Coronary artery (tissue), 2 donors: Measurements from ENCODE around the gene SHC1.

Experiments used
- DNase-seq: peaks from one replicate; pipeline ENCODE4 v3.0.0-alpha.2; 2017; ENCODE audit warnings: low spot score
- H3K27ac ChIP-seq, 2 donors: fragments of 200-600 bp; sonication (generic); one replicate each; pipeline ENCODE4 v1.5.1; 2016 to 2019
- H3K4me3 ChIP-seq: fragments of 200-600 bp; sonication (generic); 2 replicates; pipeline ENCODE4 v1.5.1; 2016; ENCODE audit warnings: mild to moderate bottlenecking, moderate library complexity
- TF ChIP-seq, protein P1 (sequence below): fragments of 200-600 bp; sonication (generic); IDR thresholded peaks from one replicate; pipeline ENCODE4 v1.5.1; 2019; ENCODE audit warnings: antibody characterized with exemption

Gene SHC1

DNA sequence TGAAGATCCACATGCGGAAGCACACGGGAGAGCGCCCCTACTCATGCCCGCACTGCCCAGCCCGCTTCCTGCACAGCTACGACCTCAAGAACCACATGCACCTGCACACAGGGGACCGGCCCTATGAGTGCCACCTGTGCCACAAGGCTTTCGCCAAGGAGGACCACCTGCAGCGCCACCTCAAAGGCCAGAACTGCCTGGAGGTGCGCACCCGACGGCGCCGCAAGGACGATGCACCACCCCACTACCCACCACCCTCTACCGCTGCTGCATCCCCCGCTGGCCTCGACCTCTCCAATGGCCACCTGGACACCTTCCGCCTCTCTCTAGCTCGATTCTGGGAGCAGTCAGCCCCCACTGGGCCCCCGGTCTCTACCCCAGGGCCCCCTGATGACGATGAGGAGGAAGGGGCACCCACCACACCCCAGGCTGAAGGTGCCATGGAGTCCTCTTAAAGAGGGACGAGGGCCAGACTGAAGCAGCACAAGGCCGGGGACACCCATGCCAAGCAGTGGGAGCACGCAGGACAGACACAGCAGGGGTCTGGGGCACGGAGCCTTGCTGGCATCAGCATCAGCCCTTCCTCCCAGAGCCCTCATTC, 45.8 kb upstream of the SHC1 start:
- Histone ChIP-seq H3K27ac (peak overlapping the region; percentile 84 to 97), H3K4me3 (no peak overlapping the region)
- DNase-seq = no peak
- TF ChIP-seq, protein P1, sequence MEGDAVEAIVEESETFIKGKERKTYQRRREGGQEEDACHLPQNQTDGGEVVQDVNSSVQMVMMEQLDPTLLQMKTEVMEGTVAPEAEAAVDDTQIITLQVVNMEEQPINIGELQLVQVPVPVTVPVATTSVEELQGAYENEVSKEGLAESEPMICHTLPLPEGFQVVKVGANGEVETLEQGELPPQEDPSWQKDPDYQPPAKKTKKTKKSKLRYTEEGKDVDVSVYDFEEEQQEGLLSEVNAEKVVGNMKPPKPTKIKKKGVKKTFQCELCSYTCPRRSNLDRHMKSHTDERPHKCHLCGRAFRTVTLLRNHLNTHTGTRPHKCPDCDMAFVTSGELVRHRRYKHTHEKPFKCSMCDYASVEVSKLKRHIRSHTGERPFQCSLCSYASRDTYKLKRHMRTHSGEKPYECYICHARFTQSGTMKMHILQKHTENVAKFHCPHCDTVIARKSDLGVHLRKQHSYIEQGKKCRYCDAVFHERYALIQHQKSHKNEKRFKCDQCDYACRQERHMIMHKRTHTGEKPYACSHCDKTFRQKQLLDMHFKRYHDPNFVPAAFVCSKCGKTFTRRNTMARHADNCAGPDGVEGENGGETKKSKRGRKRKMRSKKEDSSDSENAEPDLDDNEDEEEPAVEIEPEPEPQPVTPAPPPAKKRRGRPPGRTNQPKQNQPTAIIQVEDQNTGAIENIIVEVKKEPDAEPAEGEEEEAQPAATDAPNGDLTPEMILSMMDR = no peak

DNA sequence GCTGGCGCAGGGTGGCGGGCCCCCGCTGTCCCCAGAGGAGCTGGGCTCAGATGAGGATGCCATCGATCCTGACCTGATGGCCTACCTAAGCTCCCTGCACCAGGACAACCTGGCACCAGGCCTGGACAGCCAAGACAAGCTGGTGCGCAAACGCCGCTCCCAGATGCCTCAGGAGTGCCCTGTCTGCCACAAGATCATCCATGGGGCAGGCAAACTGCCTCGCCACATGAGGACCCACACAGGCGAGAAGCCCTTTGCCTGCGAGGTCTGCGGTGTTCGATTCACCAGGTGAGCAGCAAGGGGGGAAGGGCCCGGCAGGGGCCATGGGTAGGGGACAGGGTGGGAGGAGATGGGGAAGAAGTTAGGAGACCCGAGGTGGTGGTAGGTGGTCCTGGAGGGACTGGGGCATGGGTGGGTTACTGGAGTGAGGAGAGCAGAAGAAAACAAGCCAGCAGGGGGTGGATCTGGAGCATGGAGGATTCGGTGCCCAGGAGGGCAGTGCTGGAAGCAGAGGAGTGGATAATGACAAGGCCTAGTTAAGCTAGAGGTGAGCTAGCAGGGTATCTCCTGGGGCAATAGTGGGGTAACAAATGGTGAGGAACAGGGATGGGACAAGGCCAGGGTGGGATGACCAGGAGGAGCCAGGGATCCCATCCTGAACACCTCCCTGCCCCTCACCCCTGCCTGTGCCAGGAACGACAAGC, 45.1 kb upstream of the SHC1 start:
- Histone ChIP-seq H3K27ac (peak overlapping the region in 1 of 2 donors; percentile 97), H3K4me3 (no peak overlapping the region)
- no peak for DNase-seq
- TF ChIP-seq, protein P1 = no peak

DNA sequence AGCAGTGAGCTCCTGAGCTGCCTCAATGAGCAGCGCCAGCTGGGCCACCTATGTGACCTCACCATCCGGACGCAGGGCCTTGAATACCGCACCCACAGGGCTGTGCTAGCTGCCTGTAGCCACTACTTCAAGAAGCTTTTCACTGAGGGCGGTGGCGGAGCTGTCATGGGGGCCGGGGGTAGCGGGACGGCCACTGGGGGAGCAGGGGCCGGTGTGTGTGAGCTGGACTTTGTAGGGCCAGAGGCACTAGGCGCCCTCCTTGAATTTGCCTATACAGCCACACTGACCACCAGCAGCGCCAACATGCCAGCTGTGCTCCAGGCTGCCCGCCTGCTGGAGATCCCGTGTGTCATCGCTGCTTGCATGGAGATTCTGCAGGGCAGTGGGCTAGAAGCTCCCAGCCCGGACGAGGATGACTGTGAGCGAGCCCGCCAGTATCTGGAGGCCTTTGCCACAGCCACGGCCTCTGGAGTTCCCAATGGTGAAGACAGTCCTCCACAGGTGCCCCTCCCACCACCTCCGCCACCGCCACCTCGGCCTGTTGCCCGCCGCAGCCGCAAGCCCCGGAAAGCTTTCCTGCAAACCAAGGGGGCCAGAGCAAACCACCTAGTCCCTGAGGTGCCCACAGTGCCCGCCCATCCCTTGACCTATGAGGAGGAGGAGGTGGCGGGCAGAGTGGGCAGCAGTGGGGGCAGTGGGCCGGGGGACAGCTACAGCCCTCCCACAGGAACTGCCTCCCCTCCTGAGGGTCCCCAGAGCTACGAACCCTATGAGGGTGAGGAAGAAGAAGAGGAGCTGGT, 44.4 kb upstream of the SHC1 start:
- H3K27ac ChIP-seq = peak overlapping the region in 1 of 2 donors; percentile 97
- DNase-seq = no peak
- no peak overlapping the region for H3K4me3 ChIP-seq
- TF ChIP-seq, protein P1 = no peak

DNA sequence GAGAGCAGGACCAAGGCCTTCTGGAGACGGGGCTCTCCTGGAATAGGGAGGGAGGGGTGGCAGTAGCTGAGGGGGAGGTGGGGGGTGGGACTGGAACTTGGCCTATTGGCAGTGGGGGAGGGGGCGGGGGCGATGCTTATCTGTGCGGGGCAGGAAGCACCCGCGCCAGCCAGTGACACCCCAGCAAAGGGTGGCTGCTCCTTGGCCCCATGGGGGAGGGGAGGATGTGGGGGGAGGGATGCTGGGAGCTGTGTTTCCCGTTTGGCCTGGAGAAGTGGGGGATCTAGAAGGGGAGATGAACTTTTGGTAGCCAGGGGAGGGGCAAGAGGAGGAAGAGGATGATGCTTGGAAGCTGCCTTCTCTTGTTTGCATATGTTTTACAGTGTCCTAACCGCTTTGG, 43.1 kb upstream of the SHC1 start:
- no peak for DNase-seq
- TF ChIP-seq, protein P1 = no peak
- no peak overlapping the region for H3K4me3 ChIP-seq
- H3K27ac ChIP-seq = peak overlapping the region in 1 of 2 donors; percentile 47

DNA sequence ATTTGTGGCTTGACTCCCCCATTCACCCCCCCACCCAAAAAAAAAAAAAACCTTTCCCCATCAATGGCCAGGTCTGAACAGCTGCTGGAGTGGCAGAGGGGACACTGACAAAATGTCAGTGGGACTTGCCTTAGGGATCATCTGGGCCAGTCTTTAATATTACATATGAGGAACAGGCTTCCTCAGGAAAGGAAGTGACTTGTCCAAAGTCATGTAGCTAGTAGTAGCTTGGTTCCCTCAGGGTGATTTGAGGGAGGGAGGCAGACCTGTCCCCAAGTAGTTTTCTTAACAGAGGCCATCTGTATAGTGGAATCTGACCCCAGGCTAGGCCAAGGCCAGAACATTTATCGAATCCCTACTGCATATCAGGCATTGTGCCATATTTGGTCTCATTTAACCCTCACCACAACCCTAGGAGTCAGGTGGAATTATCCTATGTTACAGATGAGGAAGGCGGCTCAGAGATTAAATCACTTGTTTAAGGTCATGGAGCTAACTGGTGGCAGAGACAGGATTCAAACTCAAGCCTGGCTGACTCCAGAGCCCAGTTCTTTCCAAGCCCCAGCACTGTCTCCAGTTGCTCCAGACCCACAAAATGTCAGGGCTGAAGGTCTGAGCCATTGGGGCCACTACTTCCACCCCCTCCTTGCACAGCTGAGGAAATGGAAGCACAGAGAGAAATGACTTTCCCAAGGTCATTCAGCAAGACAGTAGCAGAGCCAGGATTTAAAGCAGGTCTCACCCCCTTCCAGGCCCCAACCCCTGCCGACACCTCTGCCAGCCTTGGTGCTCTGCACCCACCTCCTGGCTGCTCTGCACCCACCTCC, 42.4 kb upstream of the SHC1 start:
- DNase-seq = no peak
- Histone ChIP-seq H3K4me3 (no peak overlapping the region), H3K27ac (peak overlapping the region in 1 of 2 donors; percentile 93)
- TF ChIP-seq, protein P1 = no peak

DNA sequence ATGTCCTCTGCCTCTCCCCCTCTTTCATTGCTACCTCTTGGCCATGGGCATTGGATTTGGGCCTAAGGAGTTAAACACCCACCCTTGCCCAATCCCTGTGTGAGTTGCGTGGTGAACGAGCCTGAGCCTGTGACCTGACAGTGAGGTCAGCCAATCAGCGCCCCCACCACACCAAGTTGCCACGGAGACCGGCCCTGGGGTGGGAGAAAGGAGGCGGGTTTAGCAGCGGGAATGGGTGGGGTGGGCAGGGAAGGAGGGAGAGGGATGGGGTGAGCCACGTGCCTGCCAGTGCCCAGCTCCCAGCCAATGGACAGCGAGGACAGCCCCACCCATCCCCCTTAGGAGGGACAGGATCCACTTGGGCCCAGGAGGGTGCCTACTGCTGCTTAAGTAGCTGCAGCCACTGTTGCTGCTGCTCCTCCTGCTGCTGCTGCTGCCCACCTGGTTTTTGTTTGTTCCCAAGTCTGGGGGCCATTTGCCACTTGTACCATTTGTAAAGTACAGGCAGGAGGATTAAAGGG, 41.5 kb upstream of the SHC1 start:
- peak overlapping the region; percentile 38 for H3K4me3 ChIP-seq
- DNase-seq = no peak
- peak overlapping the region; percentile 40 to 93 for H3K27ac ChIP-seq
- TF ChIP-seq, protein P1 = no peak
